ENCODE results near the gene DHPS.
"Not testable (repeated sequence)": the region's sequence is repeated elsewhere in the genome, so short reads cannot be mapped to it uniquely, and the experiment has no call there.

The DHPS gene

DNA sequence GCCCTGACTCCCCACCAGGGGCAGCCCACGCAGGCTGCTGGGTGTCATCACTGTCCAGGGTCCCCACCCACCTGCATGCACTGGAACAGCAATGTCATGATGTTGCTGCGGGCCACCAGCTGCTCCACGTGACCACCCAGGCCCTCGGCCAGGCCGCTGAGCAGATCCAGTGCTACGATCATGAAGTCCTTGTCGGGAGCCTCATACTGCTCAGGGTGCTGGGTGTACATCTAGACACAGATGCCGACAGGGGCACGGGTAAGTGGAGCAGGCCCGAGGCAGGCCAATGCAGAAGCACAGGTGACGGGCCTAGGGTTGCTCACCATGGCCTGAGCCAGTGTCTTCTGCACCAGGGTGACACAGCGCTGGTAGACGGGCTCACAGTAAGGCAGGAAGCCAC is 23.5 kb upstream of the DHPS start:
- no peak for DNase-seq (ENCODE audit: low read depth)

DNA sequence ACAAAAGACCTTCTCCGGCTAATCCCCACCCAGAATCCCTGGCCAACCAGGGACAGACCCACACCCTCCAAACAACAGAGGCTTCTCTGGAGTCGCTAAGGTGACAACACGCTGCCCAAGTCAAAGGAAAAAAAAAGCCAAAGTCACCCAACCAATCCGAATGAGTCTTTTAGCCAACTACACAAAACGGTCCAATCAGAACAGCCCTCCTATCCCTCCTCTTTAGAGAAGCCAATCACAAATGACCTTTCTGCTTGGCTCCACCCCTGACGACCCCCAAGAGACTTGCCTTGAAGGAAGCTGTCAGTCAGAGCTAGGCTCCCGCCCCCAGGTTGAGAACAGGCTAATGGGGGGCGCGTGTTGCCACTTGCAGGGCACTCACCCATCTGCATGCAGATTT is 21.4 kb upstream of the DHPS start:
- DNase-seq (ENCODE audit: low read depth): no peak

GRCh38 chr19:12701596-12702282 is 20.1 kb upstream of the DHPS start:
- no peak for DNase-seq (ENCODE audit: low read depth)

GRCh38 chr19:12698138-12698537 is 16.5 kb upstream of the DHPS start:
- no peak for DNase-seq (ENCODE audit: low read depth)

- DNase-seq (ENCODE audit: low read depth): not testable (repeated sequence)
These were observed 15.7 kb upstream of the DHPS start for GRCh38 chr19:12697425-12697824.

DNA sequence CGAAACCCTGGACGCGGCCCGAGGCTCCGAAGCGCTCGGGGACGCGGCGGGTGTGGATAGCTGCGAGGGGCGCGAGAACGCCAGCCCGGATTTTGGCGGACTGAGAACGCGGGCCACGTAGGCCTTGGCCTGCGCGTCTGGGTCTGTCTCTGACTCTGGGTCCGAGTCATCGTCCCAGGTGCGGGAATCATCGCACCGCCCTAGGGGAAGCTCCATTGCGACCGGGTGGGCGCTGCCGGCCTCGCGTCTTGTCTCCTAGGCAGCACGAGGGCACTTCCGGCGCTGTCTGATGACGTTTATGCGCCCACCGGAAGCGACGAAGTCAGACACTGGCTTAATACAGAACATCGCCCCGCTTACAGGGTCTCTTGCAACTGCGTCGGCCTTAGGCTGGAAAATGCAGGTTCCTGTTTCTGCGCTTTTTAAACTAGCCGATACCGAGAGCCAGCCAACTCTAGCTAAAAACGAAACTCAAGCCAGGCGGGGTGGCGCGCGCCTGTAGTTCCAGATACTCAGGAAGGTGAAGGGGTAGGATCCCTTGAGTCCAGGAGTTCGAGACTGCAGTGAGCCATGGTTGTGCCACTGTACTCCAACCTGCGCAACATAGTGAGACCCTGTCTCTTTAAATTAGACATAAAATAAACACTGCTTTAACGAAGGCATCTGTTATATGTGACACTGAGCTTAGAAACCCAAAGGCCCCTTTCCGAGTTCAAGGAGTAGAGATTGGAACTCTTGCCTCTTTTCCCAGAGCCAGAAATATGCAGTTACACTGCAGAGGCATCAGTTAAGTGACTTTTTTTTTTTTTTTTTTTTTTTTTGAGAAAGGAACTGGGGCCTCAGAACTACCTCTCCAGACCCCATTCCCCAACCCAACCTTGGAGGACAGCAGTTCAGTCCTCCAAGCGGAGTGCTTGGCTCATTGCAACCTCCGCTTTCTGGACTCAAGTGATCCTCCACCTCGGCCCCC is 15.0 kb upstream of the DHPS start, which contains the start of gene FBXW9:
Gene FBXW9 (minus strand): TSS at position 266 of the 970 bp plus-strand sequence. CDS start 50 bp downstream, at position 216.
- DNase-seq (ENCODE audit: low read depth): peak; percentile 95

- no peak for DNase-seq (ENCODE audit: low read depth)
These were observed 14.3 kb upstream of the DHPS start for GRCh38 chr19:12695997-12696365.

DNA sequence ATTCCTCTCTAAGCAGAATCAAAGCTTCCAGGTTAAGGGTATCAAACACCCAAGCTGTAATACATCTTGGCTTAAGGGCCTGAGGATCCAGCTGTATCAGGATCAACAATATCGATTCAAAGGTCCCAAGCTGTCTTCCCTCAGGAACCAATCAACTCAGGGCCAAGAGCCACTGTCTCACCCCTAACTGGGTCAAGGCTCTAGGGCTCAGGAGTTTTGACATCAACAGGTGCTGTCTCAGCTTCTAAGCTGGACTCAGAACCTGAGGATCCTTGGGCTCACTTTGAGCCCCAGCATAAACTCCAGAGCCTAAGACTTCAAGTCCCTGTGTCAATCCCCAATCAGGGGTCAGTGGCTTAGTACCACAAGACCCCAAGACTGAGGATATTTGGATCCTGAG is 13.8 kb upstream of the DHPS start:
- no peak for DNase-seq (ENCODE audit: low read depth)

- no peak for DNase-seq (ENCODE audit: low read depth)
These were observed 13.4 kb upstream of the DHPS start for GRCh38 chr19:12695096-12695495.

DNA sequence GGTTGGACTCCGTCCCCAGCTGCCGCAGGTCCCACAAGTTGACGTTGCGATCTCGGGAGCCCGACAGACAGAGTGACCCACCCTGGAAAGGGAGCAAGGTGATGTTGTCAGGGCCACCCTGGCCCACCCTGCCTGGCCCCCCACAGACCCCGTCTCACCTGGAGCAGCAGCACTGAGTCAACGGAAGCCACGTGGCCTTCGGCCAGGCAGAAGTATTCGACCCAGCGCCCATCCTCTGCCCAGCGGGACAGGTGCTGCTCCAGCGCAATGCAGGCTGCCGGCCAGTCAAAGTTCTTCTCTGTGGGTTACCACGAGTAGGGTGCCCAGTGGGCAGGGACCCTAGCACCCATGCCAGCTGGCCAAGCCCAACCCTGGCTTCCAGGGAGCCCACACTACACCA is 13.0 kb upstream of the DHPS start:
- DNase-seq (ENCODE audit: low read depth): no peak

DNA sequence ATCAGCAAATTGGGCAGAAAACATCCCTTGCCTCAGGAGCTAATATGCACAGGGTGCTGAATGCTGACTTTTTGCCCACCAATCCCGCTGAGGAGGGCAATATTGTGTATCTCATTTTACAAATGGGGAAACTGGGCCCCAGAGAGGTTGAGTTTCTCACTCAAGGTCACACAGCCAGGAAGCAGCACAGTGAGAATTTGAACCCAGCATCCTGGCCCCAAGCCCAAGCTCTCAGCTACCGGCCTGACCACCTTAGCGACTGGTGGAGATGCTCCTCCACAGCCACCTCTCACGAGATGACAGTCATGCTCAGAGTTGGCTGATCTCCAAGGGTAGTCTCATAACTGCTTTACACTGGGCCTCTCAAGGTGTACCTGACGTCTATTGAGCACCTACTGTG is 11.3 kb upstream of the DHPS start:
- no peak for DNase-seq (ENCODE audit: low read depth)

DNA sequence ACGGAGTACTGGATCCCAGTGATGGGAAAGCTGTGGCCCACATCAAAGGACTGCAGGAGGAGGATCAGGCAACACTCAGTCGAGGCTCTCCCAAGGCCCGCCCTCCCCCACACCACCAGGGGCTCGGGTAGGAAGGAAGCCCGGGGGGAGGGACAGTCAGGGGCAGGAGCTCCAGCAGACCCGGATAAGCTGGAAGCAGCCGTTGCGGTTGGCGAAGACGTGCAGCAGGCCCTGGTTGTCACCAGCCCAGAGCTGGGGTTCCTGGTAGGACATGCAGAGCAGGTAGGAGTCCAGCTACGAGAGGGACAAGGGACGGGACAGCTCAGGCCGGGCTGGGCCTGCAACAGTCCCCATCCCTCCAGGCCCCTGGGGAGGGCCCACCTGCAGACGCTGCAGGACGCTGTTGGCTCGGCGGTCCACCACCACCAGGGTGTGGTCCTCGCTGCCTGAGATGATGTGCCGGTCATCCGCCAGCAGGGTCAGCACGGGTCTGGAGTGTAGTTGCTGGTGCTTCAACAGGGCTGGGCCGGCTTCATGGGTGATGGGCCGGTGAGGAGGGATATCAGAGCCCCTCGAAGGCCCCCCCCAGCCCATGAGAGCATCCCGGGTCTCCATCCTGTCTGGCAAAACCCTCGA is 8.0 kb upstream of the DHPS start:
- no peak for DNase-seq (ENCODE audit: low read depth)

- DNase-seq (ENCODE audit: low read depth): no peak
These were observed 7.3 kb upstream of the DHPS start for GRCh38 chr19:12689012-12689411.

- no peak for DNase-seq (ENCODE audit: low read depth)
These were observed 6.0 kb upstream of the DHPS start, which contains the start of gene GNG14 for GRCh38 chr19:12687496-12688196. Gene GNG14 (plus strand): TSS chr19:12687998. CDS start chr19:12688049, 51 bp downstream.

DNA sequence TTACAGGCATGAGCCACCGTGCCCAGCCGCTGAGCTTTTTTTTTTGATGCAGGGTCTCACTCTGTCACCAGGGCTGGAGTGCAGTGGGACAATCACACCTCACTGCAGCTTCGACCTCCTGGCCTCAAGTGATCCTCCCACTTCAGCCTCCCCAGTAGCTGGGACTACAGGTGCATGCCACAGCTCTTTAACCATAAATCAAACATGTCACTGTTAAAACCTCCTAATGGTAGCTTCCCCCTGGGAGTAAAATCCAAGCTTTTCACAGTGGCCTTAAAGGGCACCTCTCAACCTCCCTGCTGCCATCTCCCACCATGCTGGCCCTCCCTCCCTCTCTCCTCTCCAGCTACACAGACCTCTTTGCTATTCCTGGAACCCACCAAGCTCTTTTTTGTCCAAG is 4.2 kb upstream of the DHPS start:
- DNase-seq (ENCODE audit: low read depth): no peak

- no peak for DNase-seq (ENCODE audit: low read depth)
These were observed 1.6 kb downstream of the DHPS start for GRCh38 chr19:12680034-12680433.

DNA sequence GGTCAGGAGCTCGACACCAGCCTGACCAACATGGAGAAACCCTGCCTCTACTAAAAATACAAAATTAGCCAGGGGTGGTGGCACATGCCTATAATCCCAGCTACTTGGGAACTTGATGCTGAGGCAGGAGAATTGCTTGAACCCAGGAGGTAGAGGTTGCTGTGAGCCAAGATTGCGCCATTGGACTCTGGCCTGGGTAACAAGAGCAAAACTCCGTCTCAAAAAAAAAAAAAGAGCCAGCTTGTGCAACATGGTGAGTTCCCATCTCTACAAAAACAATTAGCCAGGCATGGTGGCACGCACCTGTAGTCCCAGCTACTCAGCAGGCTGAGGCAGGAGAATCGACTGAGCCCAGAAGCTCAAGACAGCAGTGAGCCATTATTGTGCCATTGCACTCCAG is 3.6 kb downstream of the DHPS start:
- peak; percentile 31 for DNase-seq (ENCODE audit: low read depth)

- no peak for DNase-seq (ENCODE audit: low read depth)
These were observed 4.8 kb downstream of the DHPS start for GRCh38 chr19:12676928-12677327.

GRCh38 chr19:12676384-12676792 is 5.3 kb downstream of the DHPS start:
- peak; percentile 55 for DNase-seq (ENCODE audit: low read depth)

DNA sequence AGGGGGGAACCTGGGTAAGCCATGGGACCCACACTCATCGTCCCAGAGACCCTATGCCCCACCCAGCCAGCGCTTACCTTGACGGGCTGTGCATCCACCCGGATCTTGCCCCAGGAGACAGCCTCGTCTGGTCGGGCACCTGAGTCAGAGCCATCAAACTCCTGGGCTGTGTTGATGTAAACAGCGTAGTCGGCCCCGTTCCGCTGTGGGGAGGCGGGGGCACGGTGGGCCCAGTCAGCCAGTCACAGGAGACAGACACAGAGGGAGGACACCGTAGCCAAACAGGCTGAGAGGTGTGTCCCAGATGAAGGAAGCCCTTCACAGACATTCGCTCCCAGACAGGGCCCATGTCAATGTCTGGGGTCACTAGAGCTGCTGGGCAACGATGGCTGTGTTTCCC is 5.7 kb downstream of the DHPS start:
- DNase-seq (ENCODE audit: low read depth): no peak

DNA sequence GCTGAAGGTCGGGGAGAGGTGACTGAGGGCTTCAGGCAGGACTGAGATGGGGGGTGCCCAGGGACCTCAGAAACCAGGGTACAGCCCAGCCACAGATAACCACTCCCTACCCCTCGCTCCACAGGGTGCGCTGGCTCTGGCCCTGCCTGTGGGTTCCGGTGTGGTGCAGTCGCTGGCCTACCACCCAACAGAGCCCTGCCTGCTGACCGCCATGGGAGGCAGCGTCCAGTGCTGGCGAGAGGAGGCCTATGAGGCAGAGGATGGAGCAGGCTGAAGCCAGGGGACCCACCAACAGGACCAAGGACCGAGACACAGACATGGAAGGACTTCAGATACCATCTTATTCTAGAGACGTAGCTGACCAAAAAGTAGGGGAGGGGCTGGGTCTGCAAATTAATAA is 6.3 kb downstream of the DHPS start:
- no peak for DNase-seq (ENCODE audit: low read depth)

DNA sequence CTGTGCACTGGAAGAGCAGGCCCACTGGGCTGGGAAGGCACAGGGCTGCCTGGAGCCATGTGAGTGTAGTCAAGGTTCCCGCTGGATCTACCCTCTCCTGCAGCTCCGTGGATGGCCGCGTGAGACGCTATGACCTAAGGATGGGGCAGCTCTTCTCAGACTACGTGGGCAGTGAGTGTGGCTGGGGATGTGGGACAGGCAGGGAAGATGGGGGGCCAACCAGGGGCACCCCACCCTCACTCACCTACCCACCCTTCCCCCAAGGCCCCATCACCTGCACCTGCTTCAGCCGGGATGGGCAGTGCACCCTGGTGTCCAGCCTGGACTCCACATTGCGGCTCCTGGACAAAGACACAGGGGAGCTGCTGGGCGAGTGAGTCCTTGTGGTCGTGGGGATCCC is 8.9 kb downstream of the DHPS start:
- DNase-seq (ENCODE audit: low read depth): no peak
